Measurements from ENCODE around the gene FAM163A.

The FAM163A gene

GRCh38 chr1:179747611-179748010 is 4.5 kb downstream of the FAM163A start:
- no peaks in the 10 kb centered on the region for H3K4me1 ChIP-seq (ENCODE audit: insufficient read depth, low read length, poor library complexity, severe bottlenecking)
- H3K9me2 ChIP-seq (replicated peaks; ENCODE audit: low read depth, low read length), result no peaks in the 10 kb centered on the region
- H3K27me3 ChIP-seq (ENCODE audit: insufficient read depth, low read length, poor library complexity, severe bottlenecking), result no peaks in the 10 kb centered on the region

GRCh38 chr1:179748772-179749171 is 5.7 kb downstream of the FAM163A start:
- TF ChIP-seq CTCF (conservative IDR thresholded peaks at IDR 0.05; ENCODE audit: low read length) (no peak), EZH2phosphoT487 (IDR thresholded peaks at IDR 0.05; ENCODE audit: borderline replicate concordance) (no peak)
- Histone ChIP-seq H3K79me2 (ENCODE audit: insufficient read depth, low read length) (no peaks in the 10 kb centered on the region), H3K36me3 (ENCODE audit: insufficient read depth, low read length) (no peaks in the 10 kb centered on the region), H2AFZ (ENCODE audit: low read length) (no peak overlapping the region), H3K9me2 (replicated peaks; ENCODE audit: low read depth, low read length) (no peaks in the 10 kb centered on the region), H3K4me1 (ENCODE audit: insufficient read depth, low read length, poor library complexity, severe bottlenecking) (no peaks in the 10 kb centered on the region), H3K27me3 (ENCODE audit: insufficient read depth, low read length, poor library complexity, severe bottlenecking) (no peaks in the 10 kb centered on the region), H3F3A (ENCODE audit: low read depth) (no peaks in the 10 kb centered on the region), H3K4me3 (ENCODE audit: low read length, poor library complexity, severe bottlenecking) (no peak overlapping the region), H3K9me3 (ENCODE audit: insufficient read depth, low read depth, low read length) (no peaks in the 10 kb centered on the region), H4K20me1 (ENCODE audit: insufficient read depth, low read length, poor library complexity, severe bottlenecking) (no peaks in the 10 kb centered on the region), H3K9ac (ENCODE audit: low read depth, low read length, poor library complexity, severe bottlenecking) (no peak overlapping the region), H3K4me2 (ENCODE audit: low read depth, low read length, poor library complexity, severe bottlenecking) (no peak overlapping the region)

More at GRCh38 chr1:179747611-179748010, 4.5 kb downstream of the FAM163A start:
- Histone ChIP-seq H3K4me3 (ENCODE audit: low read length, poor library complexity, severe bottlenecking) (no peak overlapping the region), H3K36me3 (ENCODE audit: insufficient read depth, low read length) (no peaks in the 10 kb centered on the region), H3K79me2 (ENCODE audit: insufficient read depth, low read length) (no peaks in the 10 kb centered on the region), H4K20me1 (ENCODE audit: insufficient read depth, low read length, poor library complexity, severe bottlenecking) (no peaks in the 10 kb centered on the region), H3K4me2 (ENCODE audit: low read depth, low read length, poor library complexity, severe bottlenecking) (no peak overlapping the region), H3K9me3 (ENCODE audit: insufficient read depth, low read depth, low read length) (no peaks in the 10 kb centered on the region), H3F3A (ENCODE audit: low read depth) (no peaks in the 10 kb centered on the region), H2AFZ (ENCODE audit: low read length) (no peak overlapping the region), H3K9ac (ENCODE audit: low read depth, low read length, poor library complexity, severe bottlenecking) (no peak overlapping the region)
- no peak for TF ChIP-seq CTCF (conservative IDR thresholded peaks at IDR 0.05; ENCODE audit: low read length)
- no peak for TF ChIP-seq EZH2phosphoT487 (IDR thresholded peaks at IDR 0.05; ENCODE audit: borderline replicate concordance)

GRCh38 chr1:179750630-179751029 is 7.5 kb downstream of the FAM163A start:
- Histone ChIP-seq H4K20me1 (ENCODE audit: insufficient read depth, low read length, poor library complexity, severe bottlenecking) (no peaks in the 10 kb centered on the region), H3K9me2 (replicated peaks; ENCODE audit: low read depth, low read length) (no peaks in the 10 kb centered on the region), H3K36me3 (ENCODE audit: insufficient read depth, low read length) (no peaks in the 10 kb centered on the region), H3K9ac (ENCODE audit: low read depth, low read length, poor library complexity, severe bottlenecking) (no peak overlapping the region), H3K4me2 (ENCODE audit: low read depth, low read length, poor library complexity, severe bottlenecking) (no peak overlapping the region), H3K4me1 (ENCODE audit: insufficient read depth, low read length, poor library complexity, severe bottlenecking) (no peaks in the 10 kb centered on the region), H3K4me3 (ENCODE audit: low read length, poor library complexity, severe bottlenecking) (no peak overlapping the region), H3K27me3 (ENCODE audit: insufficient read depth, low read length, poor library complexity, severe bottlenecking) (no peaks in the 10 kb centered on the region), H2AFZ (ENCODE audit: low read length) (no peak overlapping the region), H3F3A (ENCODE audit: low read depth) (no peaks in the 10 kb centered on the region), H3K9me3 (ENCODE audit: insufficient read depth, low read depth, low read length) (no peaks in the 10 kb centered on the region), H3K79me2 (ENCODE audit: insufficient read depth, low read length) (no peaks in the 10 kb centered on the region)
- TF ChIP-seq CTCF (conservative IDR thresholded peaks at IDR 0.05; ENCODE audit: low read length) (no peak), EZH2phosphoT487 (IDR thresholded peaks at IDR 0.05; ENCODE audit: borderline replicate concordance) (no peak)
